HCT116 (cell line): Measurements from ENCODE around the gene THSD1. TPM values are rescaled to one million over a fixed set of nuclear protein-coding genes. Genes with fewer than 3 reads are reported as not detected.

Experiments used
- ATAC-seq: fragments of 200-7000 bp; cut with Tn5 transposase; 2 replicates; pipeline ENCODE4 v1.9.1; 2020; ENCODE audit warnings: mild to moderate bottlenecking, moderate library complexity
- BruUV-seq: library from RNA; stranded (reverse); fragments of 400-500 nt; replicated peaks from 2 replicates; lab custom pipeline; 2021; lab: Mats Ljungman, UMichigan
- CTCF ChIA-PET: fragments of 300-600 bp; sonication (Branson Sonifier 250); formaldehyde crosslinking; loops from one replicate; lab custom pipeline; 2021; ENCODE audit warnings: antibody characterized with exemption; lab: Charles Lee
- POLR2A ChIA-PET: fragments of 300-600, 350-600 bp; sonication (Branson Sonifier 250); formaldehyde crosslinking; loops from one replicate; lab custom pipeline; 2021; ENCODE audit warnings: antibody characterized with exemption; lab: Charles Lee
- RAD21 ChIA-PET, 2 experiments: fragments of 300-600 bp; sonication (Branson Sonifier 250); formaldehyde crosslinking; loops; one replicate each; lab custom pipeline; 2023; ENCODE audit warnings: low total read pairs in 2 of 2; ENCODE audit not compliant: uncharacterized antibody in 2 of 2, unreplicated experiment in 2 of 2, low non-redundant PET in 1 of 2; lab: Charles Lee
- DNase-seq: peaks from one replicate; pipeline ENCODE4 v3.0.0-alpha.2; 2010; ENCODE audit warnings: low read depth, low spot score
- H2AFZ ChIP-seq: fragments of 200-600 bp; shearing (Covaris generic), sonication (generic); 2 replicates; pipeline ENCODE4 v1.6.1; 2017; ENCODE audit warnings: low read depth, mixed run types, mixed read lengths, antibody characterized with exemption, low read length; ENCODE audit not compliant: poor library complexity, severe bottlenecking
- H3K27ac ChIP-seq: 2 replicates; pipeline ENCODE4 v1.5.1; 2012; ENCODE audit warnings: low read depth, low read length
- H3K27me3 ChIP-seq: fragments of 200-600 bp; sonication (generic); 2 replicates; pipeline ENCODE4 v1.6.1; 2016; ENCODE audit warnings: mixed run types, low read length, mixed read lengths; ENCODE audit not compliant: insufficient read depth
- H3K36me3 ChIP-seq, 2 experiments: fragments of 200-500 bp in 1 of 2; fragments of 200-600 bp in 1 of 2; sonication (Bioruptor generic) in 1 of 2; sonication (generic) in 1 of 2; 2 replicates each; pipeline versions ENCODE4 v1.5.1 to v1.6.1; 2014 to 2016; ENCODE audit warnings: low read length in 2 of 2, inconsistent platforms in 1 of 2, mixed read lengths in 1 of 2, mixed run types in 1 of 2; ENCODE audit not compliant: insufficient read depth in 2 of 2, control insufficient read depth in 1 of 2
- H3K4me1 ChIP-seq, 2 experiments: fragments of 200-600 bp in 1 of 2; sonication (generic) in 1 of 2; 2 replicates each; pipeline versions ENCODE4 v1.5.1 to v1.6.1; 2012 to 2017; ENCODE audit warnings: low read length in 2 of 2, inconsistent platforms in 1 of 2, mild to moderate bottlenecking in 1 of 2, mixed read lengths in 1 of 2, mixed run types in 1 of 2, moderate library complexity in 1 of 2; ENCODE audit not compliant: insufficient read depth in 2 of 2, control insufficient read depth in 1 of 2
- H3K4me2 ChIP-seq: fragments of 200-600 bp; sonication (generic); 2 replicates; pipeline ENCODE4 v1.6.1; 2017; ENCODE audit warnings: mixed run types, low read length, mixed read lengths
- H3K4me3 ChIP-seq, 2 experiments: fragments of 200-600 bp in 1 of 2; sonication (generic) in 1 of 2; replicated peaks in 1 of 2; 2 replicates each; pipeline ENCODE4 v1.5.1; 2011 to 2016; ENCODE audit warnings: low read length in 2 of 2, control low read depth in 1 of 2, low read depth in 1 of 2, mild to moderate bottlenecking in 1 of 2, mixed read lengths in 1 of 2, mixed run types in 1 of 2
- H3K79me2 ChIP-seq: fragments of 200-600 bp; sonication (generic); 2 replicates; pipeline ENCODE4 v1.6.1; 2017; ENCODE audit warnings: mild to moderate bottlenecking, mixed run types, low read length, moderate library complexity, mixed read lengths; ENCODE audit not compliant: insufficient read depth
- H3K9ac ChIP-seq: fragments of 200-600 bp; sonication (generic); 2 replicates; pipeline ENCODE4 v1.6.1; 2016; ENCODE audit warnings: low read length, mixed read lengths
- H3K9me2 ChIP-seq: fragments of 200-600 bp; sonication (generic), shearing (Covaris generic); 2 replicates; pipeline ENCODE4 v1.6.1; 2017; ENCODE audit warnings: mixed run types, mild to moderate bottlenecking, moderate library complexity; ENCODE audit not compliant: insufficient read depth
- H3K9me3 ChIP-seq, 2 experiments: fragments of 200-500 bp in 1 of 2; fragments of 200-600 bp in 1 of 2; sonication (Bioruptor generic) in 1 of 2; sonication (generic) in 1 of 2; 2 replicates each; pipeline ENCODE4 v1.6.1; 2014 to 2017; ENCODE audit warnings: low read length in 2 of 2, mixed read lengths in 2 of 2, inconsistent platforms in 1 of 2, low read depth in 1 of 2, mild to moderate bottlenecking in 1 of 2, mixed run types in 1 of 2, moderate library complexity in 1 of 2; ENCODE audit not compliant: control insufficient read depth in 1 of 2, insufficient read depth in 1 of 2
- H4K20me1 ChIP-seq: fragments of 200-600 bp; sonication (generic), shearing (Covaris generic); 2 replicates; pipeline ENCODE4 v1.6.1; 2017; ENCODE audit warnings: mixed run types, mild to moderate bottlenecking, moderate library complexity; ENCODE audit not compliant: insufficient read depth
- CBX3 ChIP-seq: IDR thresholded peaks from 2 replicates; pipeline ENCODE4 v1.6.1; 2012; ENCODE audit warnings: low read depth
- EGR1 ChIP-seq: IDR thresholded peaks from 2 replicates; pipeline ENCODE4 v1.6.1; 2012; ENCODE audit warnings: low read depth
- EZH2phosphoT487 ChIP-seq: fragments of 200-600 bp; IDR thresholded peaks from 2 replicates; pipeline ENCODE4 v1.6.1; 2018; ENCODE audit warnings: antibody characterized with exemption, borderline replicate concordance
- FOSL1 ChIP-seq: IDR thresholded peaks from 2 replicates; pipeline ENCODE4 v1.6.1; 2012; ENCODE audit warnings: low read depth
- POLR2A ChIP-seq: IDR thresholded peaks from 2 replicates; pipeline ENCODE4 v1.7.0; 2011; ENCODE audit warnings: borderline replicate concordance; ENCODE audit not compliant: insufficient read depth, insufficient read length; ENCODE audit errors: extremely low read depth
- POLR2AphosphoS5 ChIP-seq: IDR thresholded peaks from 2 replicates; pipeline ENCODE4 v1.6.1; 2011; ENCODE audit warnings: mild to moderate bottlenecking, low read depth, low read length, moderate library complexity
- SIN3A ChIP-seq: IDR thresholded peaks from 2 replicates; pipeline ENCODE4 v1.6.1; 2012; ENCODE audit warnings: low read depth
- SP1 ChIP-seq: IDR thresholded peaks from 2 replicates; pipeline ENCODE4 v1.6.1; 2012; ENCODE audit warnings: low read depth
- SRF ChIP-seq: IDR thresholded peaks from 2 replicates; pipeline ENCODE4 v1.6.1; 2012; ENCODE audit warnings: low read depth
- TCF7L2 ChIP-seq: IDR thresholded peaks from 2 replicates; pipeline ENCODE4 v1.7.0; 2011; ENCODE audit warnings: borderline replicate concordance, inconsistent platforms; ENCODE audit not compliant: insufficient read depth, insufficient read length; ENCODE audit errors: extremely low read depth
- YY1 ChIP-seq: IDR thresholded peaks from 2 replicates; pipeline ENCODE4 v1.6.1; 2011; ENCODE audit warnings: low read length, low read depth, moderate library complexity, mild to moderate bottlenecking; ENCODE audit not compliant: insufficient replicate concordance; ENCODE audit errors: extremely low read depth
- ZFX ChIP-seq: fragments of 450-650 bp; IDR thresholded peaks from 2 replicates; pipeline ENCODE4 v1.6.1; 2017
- ZNF274 ChIP-seq: fragments of 200-500 bp; sonication (Bioruptor generic); IDR thresholded peaks from 2 replicates; pipeline ENCODE4 v1.6.1; 2014; ENCODE audit warnings: mild to moderate bottlenecking, low read depth, low read length, inconsistent platforms
- intact Hi-C: fragments of 100-400 bp; cut with micrococcal nuclease; formaldehyde crosslinking; loops from 2 replicates; pipeline ENCODE4 v1.10.0; 2022
- total RNA-seq: library from RNA; stranded (reverse); gene quantifications from one replicate; pipeline ENCODE4 v1.2.1, GENCODE V29; 2021; ENCODE audit not compliant: unreplicated experiment
- TF ChIP-seq, protein P1 (sequence below): IDR thresholded peaks from 2 replicates; pipeline ENCODE4 v1.6.1; 2012
- TF ChIP-seq, protein P2 (sequence below): IDR thresholded peaks from 2 replicates; pipeline ENCODE4 v1.6.1; 2012
- TF ChIP-seq, protein P3 (sequence below), 3 experiments: fragments of 200-600 bp in 1 of 3; sonication (generic) in 1 of 3; IDR thresholded peaks in 2 of 3; conservative IDR thresholded peaks in 1 of 3; 2 replicates each; pipeline ENCODE4 v1.5.1; 2012 to 2017; ENCODE audit warnings: low read depth in 2 of 3, low read length in 2 of 3, antibody characterized with exemption in 1 of 3, borderline replicate concordance in 1 of 3, control low read depth in 1 of 3, mild to moderate bottlenecking in 1 of 3, mixed read lengths in 1 of 3, mixed run types in 1 of 3, moderate library complexity in 1 of 3; ENCODE audit not compliant: insufficient read depth in 1 of 3

THSD1 gene
- total RNA-seq, 1 experiment from 2014 or later = 0.76 TPM

DNA sequence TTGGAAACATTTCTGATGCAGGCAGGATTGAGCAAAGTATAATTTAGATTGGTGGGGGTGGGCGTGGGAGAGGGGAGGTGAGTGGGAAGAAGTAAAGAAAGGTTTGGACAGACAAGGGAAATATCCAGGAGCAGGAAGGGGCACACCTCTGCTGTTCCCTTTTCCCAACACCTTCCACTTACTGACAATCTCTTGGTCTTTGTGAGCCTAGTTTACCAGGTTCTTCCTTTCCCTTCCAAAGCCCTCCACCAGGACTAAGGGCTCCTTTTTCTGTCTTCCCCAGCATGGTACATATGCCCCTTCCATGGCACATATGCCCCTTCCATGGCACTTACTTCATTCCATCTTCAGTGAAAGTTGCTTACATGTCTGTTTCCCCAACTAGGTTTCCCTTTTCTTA, 6.2 kb upstream of the THSD1 start:
- Histone ChIP-seq H3K9me3 (no peaks in the 10 kb centered on the region), H3K27me3 (no peaks in the 10 kb centered on the region), H4K20me1 (no peaks in the 10 kb centered on the region), H3K9me2 (no peaks in the 10 kb centered on the region), H3K4me3 (no peak overlapping the region), H3K27ac (no peak overlapping the region), H2AFZ (no peak overlapping the region), H3K36me3 (peaks cover 10 to 22% of the 10 kb centered on the region in 2 experiments; a peak in 3 of 4 replicates), H3K4me2 (peak overlapping the region; percentile 16; the same call in 1 of the 2 replicates), H3K9ac (no peak overlapping the region), H3K4me1 (peaks cover 0 to 11% of the 10 kb centered on the region in 2 experiments; a peak in 2 of 4 replicates), H3K79me2 (no peaks in the 10 kb centered on the region)
- no peak for DNase-seq
- BruUV-seq = no TSS peak
- intact Hi-C loops = no loop called here
- POLR2A ChIA-PET = no interaction called here
- CTCF ChIA-PET = no interaction called here
- TF ChIP-seq, protein P1, sequence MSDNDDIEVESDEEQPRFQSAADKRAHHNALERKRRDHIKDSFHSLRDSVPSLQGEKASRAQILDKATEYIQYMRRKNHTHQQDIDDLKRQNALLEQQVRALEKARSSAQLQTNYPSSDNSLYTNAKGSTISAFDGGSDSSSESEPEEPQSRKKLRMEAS = no peak
- TF ChIP-seq, protein P2, sequence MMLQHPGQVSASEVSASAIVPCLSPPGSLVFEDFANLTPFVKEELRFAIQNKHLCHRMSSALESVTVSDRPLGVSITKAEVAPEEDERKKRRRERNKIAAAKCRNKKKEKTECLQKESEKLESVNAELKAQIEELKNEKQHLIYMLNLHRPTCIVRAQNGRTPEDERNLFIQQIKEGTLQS = no peak
- TF ChIP-seq TCF7L2 (no peak), ZFX (no peak), YY1 (no peak), SIN3A (no peak), POLR2A (no peak)
- ATAC-seq = no peak
- RAD21 ChIA-PET = no interaction called here

DNA sequence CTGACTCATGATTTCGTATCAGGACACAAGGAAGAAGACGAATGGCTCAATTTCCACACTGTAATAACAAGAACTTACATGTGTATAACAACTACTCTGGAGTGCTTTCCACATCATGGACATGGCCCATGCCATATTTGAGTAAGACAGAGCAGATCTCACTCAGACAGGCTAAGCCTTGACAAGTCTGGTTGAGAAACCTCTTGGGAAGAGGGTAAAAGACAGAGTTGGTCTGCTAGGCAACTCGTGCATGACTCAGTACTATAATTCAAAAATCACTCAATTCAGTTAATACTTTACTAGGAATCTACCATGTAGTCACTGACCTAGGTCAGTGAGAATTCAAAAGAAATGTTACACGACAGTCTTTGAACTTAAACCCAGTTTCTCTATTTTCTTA, 5.7 kb upstream of the THSD1 start:
- Histone ChIP-seq H2AFZ (no peak overlapping the region), H3K36me3 (peaks cover 10 to 22% of the 10 kb centered on the region in 2 experiments; a peak in 3 of 4 replicates), H3K9ac (no peak overlapping the region), H3K9me2 (no peaks in the 10 kb centered on the region), H3K9me3 (no peaks in the 10 kb centered on the region), H3K79me2 (no peaks in the 10 kb centered on the region), H3K27me3 (no peaks in the 10 kb centered on the region), H3K27ac (no peak overlapping the region), H4K20me1 (no peaks in the 10 kb centered on the region), H3K4me2 (peak overlapping the region; percentile 16), H3K4me1 (peaks cover 0 to 11% of the 10 kb centered on the region in 2 experiments; a peak in 2 of 4 replicates), H3K4me3 (no peak overlapping the region)
- CTCF ChIA-PET = no interaction called here
- RAD21 ChIA-PET = no interaction called here
- DNase-seq (no peak), ATAC-seq (no peak)
- intact Hi-C loops = no loop called here
- no TSS peak for BruUV-seq
- POLR2A ChIA-PET = no interaction called here
- TF ChIP-seq, protein P3, sequence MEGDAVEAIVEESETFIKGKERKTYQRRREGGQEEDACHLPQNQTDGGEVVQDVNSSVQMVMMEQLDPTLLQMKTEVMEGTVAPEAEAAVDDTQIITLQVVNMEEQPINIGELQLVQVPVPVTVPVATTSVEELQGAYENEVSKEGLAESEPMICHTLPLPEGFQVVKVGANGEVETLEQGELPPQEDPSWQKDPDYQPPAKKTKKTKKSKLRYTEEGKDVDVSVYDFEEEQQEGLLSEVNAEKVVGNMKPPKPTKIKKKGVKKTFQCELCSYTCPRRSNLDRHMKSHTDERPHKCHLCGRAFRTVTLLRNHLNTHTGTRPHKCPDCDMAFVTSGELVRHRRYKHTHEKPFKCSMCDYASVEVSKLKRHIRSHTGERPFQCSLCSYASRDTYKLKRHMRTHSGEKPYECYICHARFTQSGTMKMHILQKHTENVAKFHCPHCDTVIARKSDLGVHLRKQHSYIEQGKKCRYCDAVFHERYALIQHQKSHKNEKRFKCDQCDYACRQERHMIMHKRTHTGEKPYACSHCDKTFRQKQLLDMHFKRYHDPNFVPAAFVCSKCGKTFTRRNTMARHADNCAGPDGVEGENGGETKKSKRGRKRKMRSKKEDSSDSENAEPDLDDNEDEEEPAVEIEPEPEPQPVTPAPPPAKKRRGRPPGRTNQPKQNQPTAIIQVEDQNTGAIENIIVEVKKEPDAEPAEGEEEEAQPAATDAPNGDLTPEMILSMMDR (IDR thresholded peaks at IDR 0.05 in 2 of 3, conservative IDR thresholded peaks at IDR 0.05 in 1 of 3; ENCODE audit: borderline replicate concordance in 1 of 3, insufficient read depth in 1 of 3, low read depth in 2 of 3, low read length in 2 of 3) = no peak
- TF ChIP-seq CBX3 (no peak), POLR2A (no peak), EGR1 (no peak), POLR2AphosphoS5 (no peak), SIN3A (no peak), TCF7L2 (no peak), ZNF274 (no peak), FOSL1 (no peak), EZH2phosphoT487 (no peak), SP1 (no peak), YY1 (no peak), SRF (no peak)
- TF ChIP-seq, protein P1 = no peak
